Upper lobe of left lung (tissue), 4 donors: ENCODE data around the gene C2orf69.

Source experiments
- EP300 ChIP-seq, 4 donors: sonication (generic); formaldehyde crosslinking; IDR thresholded peaks; one replicate each; pipeline ENCODE4 v1.5.1; 2017; ENCODE audit warnings: antibody characterized with exemption in 4 of 4, control low read depth in 2 of 4
- POLR2A ChIP-seq, 4 donors: fragments of 450-650 bp; IDR thresholded peaks; one replicate each; pipeline ENCODE4 v1.5.1; 2016 to 2017; ENCODE audit warnings: antibody characterized with exemption in 4 of 4, mild to moderate bottlenecking in 2 of 4
- POLR2AphosphoS5 ChIP-seq, 2 donors: sonication (generic); formaldehyde crosslinking; IDR thresholded peaks; one replicate each; pipeline ENCODE4 v1.5.1; 2017; ENCODE audit warnings: antibody characterized with exemption in 2 of 2
- TF ChIP-seq, protein P1 (sequence below), 6 experiments: fragments of 450-650 bp in 4 of 6; fragments of 200-600 bp in 2 of 6; sonication (generic) in 2 of 6; IDR thresholded peaks; one replicate each; pipeline ENCODE4 v1.5.1; 2016 to 2019; ENCODE audit warnings: antibody characterized with exemption in 6 of 6

DNA sequence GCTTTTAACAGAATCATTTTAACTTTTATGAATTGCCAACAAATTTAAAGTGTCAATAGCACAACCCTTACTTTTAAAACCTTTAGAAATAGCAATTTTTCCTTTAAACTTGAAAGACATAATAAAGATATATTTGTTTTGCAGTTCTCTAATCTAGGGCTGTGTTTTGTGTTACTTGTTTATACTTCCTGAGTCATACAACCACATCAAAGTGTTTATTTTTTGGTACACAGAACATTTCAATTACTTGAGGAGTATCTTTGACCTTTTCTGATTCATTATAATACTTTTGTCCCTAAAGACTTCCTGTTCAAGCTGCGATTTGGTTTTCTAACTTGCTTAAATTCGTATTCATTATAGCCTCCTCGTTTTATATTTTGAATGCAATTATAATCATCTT, 22.4 kb downstream of the C2orf69 start:
- TF ChIP-seq, protein P1, sequence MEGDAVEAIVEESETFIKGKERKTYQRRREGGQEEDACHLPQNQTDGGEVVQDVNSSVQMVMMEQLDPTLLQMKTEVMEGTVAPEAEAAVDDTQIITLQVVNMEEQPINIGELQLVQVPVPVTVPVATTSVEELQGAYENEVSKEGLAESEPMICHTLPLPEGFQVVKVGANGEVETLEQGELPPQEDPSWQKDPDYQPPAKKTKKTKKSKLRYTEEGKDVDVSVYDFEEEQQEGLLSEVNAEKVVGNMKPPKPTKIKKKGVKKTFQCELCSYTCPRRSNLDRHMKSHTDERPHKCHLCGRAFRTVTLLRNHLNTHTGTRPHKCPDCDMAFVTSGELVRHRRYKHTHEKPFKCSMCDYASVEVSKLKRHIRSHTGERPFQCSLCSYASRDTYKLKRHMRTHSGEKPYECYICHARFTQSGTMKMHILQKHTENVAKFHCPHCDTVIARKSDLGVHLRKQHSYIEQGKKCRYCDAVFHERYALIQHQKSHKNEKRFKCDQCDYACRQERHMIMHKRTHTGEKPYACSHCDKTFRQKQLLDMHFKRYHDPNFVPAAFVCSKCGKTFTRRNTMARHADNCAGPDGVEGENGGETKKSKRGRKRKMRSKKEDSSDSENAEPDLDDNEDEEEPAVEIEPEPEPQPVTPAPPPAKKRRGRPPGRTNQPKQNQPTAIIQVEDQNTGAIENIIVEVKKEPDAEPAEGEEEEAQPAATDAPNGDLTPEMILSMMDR (IDR thresholded peaks at IDR 0.05), result no peak
- TF ChIP-seq EP300 (IDR thresholded peaks at IDR 0.05) (no peak), POLR2A (IDR thresholded peaks at IDR 0.05) (no peak), POLR2AphosphoS5 (IDR thresholded peaks at IDR 0.05) (no peak)
